MCF 10A (cell line): ENCODE measurements around the gene ITK. TPM values are rescaled to one million over a fixed set of nuclear protein-coding genes. Genes with fewer than 3 reads are reported as not detected.

ENCODE experiments used
- BruUV-seq: library from RNA; stranded (reverse); fragments of 400-500 nt; replicated peaks from 2 replicates; lab custom pipeline; 2021; lab: Mats Ljungman, UMichigan
- CTCF ChIA-PET: fragments of 300-600 bp; sonication (Branson Sonifier 250); formaldehyde crosslinking; extraction: SDS; loops from one replicate; lab custom pipeline; 2021; ENCODE audit warnings: antibody characterized with exemption, inconsistent platforms; lab: Yijun Ruan, JAX
- POLR2A ChIA-PET: fragments of 300-600, 350-650 bp; sonication (Branson Sonifier 250); formaldehyde crosslinking; extraction: SDS; loops from one replicate; lab custom pipeline; 2020; ENCODE audit warnings: antibody characterized with exemption, inconsistent platforms; lab: Yijun Ruan, JAX
- DNase-seq: peaks from one replicate; pipeline ENCODE4 v3.0.0-alpha.2; 2018; ENCODE audit not compliant: unreplicated experiment
- H3K27ac Mint-ChIP-seq: one replicate; pipeline ENCODE4 v1.8.0; 2022; ENCODE audit warnings: mild to moderate bottlenecking, low read depth, mixed read lengths; ENCODE audit not compliant: unreplicated experiment
- H3K27me3 Mint-ChIP-seq: one replicate; pipeline ENCODE4 v1.8.0; 2022; ENCODE audit warnings: mixed read lengths; ENCODE audit not compliant: insufficient read depth, unreplicated experiment
- H3K36me3 Mint-ChIP-seq: one replicate; pipeline ENCODE4 v1.8.0; 2022; ENCODE audit warnings: mild to moderate bottlenecking, moderate library complexity, mixed read lengths; ENCODE audit not compliant: insufficient read depth, unreplicated experiment
- H3K4me1 Mint-ChIP-seq: one replicate; pipeline ENCODE4 v1.8.0; 2022; ENCODE audit warnings: mixed read lengths; ENCODE audit not compliant: insufficient read depth, unreplicated experiment
- H3K4me3 Mint-ChIP-seq: one replicate; pipeline ENCODE4 v1.8.0; 2022; ENCODE audit warnings: mild to moderate bottlenecking, moderate library complexity, mixed read lengths; ENCODE audit not compliant: unreplicated experiment
- H3K9me3 Mint-ChIP-seq: one replicate; pipeline ENCODE4 v1.8.0; 2022; ENCODE audit warnings: mixed read lengths; ENCODE audit not compliant: unreplicated experiment
- intact Hi-C: fragments of 100-400 bp; cut with micrococcal nuclease; formaldehyde crosslinking; loops from 2 replicates; pipeline ENCODE4 v1.14.1; 2022
- total RNA-seq: library from RNA; stranded (reverse); gene quantifications from 2 replicates; pipeline ENCODE4 v1.2.3, GENCODE V29; 2022
- TF ChIP-seq, protein P1 (sequence below): fragments of 200-600 bp; IDR thresholded peaks from one replicate; pipeline ENCODE4 v1.8.0; 2022; ENCODE audit warnings: antibody characterized with exemption, mild to moderate bottlenecking; ENCODE audit not compliant: unreplicated experiment

The ITK gene
- total RNA-seq, 1 experiment from 2014 or later = not detected

DNA sequence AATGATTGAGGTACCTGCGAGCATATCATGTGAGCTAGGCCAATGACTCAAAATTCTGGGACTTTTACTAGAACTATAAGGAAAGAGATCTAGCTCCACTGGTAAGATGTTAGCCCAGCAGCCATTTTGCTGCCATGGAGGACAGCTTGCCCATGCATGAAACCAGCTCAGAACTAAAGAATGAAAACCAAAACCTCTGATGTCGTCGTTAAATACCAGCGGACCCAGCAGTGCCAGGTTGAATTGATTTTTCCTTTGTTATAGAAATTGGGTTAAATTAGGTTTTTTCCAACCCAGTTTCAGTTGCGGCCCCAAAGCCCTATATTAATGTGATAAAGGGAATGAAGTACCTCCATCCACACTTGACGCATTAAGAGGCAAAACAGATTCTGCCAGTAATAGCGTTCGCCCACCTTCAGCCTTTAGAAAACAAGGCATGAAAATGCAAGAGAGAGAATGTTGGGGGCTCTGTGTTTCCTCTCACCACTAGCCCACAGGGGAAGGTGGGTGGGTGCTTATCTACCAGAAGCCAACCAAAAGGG lies 5.5 kb upstream of the ITK start:
- POLR2A ChIA-PET = no interaction called here
- Mint-ChIP-seq H3K36me3 (no peaks in the 10 kb centered on the region), H3K9me3 (peaks cover 15% of the 10 kb centered on the region), H3K27ac (no peak overlapping the region), H3K4me3 (no peak overlapping the region), H3K27me3 (no peaks in the 10 kb centered on the region), H3K4me1 (no peaks in the 10 kb centered on the region)
- intact Hi-C loops = no loop called here
- TF ChIP-seq, protein P1, sequence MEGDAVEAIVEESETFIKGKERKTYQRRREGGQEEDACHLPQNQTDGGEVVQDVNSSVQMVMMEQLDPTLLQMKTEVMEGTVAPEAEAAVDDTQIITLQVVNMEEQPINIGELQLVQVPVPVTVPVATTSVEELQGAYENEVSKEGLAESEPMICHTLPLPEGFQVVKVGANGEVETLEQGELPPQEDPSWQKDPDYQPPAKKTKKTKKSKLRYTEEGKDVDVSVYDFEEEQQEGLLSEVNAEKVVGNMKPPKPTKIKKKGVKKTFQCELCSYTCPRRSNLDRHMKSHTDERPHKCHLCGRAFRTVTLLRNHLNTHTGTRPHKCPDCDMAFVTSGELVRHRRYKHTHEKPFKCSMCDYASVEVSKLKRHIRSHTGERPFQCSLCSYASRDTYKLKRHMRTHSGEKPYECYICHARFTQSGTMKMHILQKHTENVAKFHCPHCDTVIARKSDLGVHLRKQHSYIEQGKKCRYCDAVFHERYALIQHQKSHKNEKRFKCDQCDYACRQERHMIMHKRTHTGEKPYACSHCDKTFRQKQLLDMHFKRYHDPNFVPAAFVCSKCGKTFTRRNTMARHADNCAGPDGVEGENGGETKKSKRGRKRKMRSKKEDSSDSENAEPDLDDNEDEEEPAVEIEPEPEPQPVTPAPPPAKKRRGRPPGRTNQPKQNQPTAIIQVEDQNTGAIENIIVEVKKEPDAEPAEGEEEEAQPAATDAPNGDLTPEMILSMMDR = no peak
- DNase-seq = no peak
- CTCF ChIA-PET = interaction anchor here (0.6 to 2.2 kb wide), 3 partner anchors 27 to 736 kb away, joined by 3 to 26 read pairs (median 5); no protein-coding TSS in a partner anchor
- BruUV-seq = no TSS peak

DNA sequence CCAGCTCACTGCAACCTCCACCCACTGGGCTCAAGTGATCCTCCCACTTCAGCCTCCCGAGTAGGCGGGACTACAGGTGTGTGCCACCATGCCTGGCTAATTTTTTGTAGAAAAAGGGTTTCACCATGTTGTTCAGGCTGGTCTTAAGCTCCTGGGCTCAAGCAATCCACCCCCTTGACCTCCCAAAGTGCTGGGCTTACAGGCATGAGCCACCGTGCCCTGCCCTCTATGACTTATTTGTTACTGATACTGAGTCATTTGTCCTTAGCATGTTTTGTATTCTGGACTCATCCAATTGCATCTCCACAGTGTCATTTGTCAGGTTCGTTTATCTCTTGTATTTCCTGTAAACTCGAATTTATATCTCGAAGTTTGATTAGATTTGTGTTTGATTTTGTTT lies 2.7 kb upstream of the ITK start:
- CTCF ChIA-PET = no interaction called here
- Mint-ChIP-seq H3K4me1 (no peaks in the 10 kb centered on the region), H3K27ac (no peak overlapping the region), H3K4me3 (no peak overlapping the region), H3K9me3 (peaks cover 8% of the 10 kb centered on the region), H3K27me3 (peaks cover 16% of the 10 kb centered on the region), H3K36me3 (no peaks in the 10 kb centered on the region)
- TF ChIP-seq, protein P1 = no peak
- POLR2A ChIA-PET = no interaction called here
- BruUV-seq = no TSS peak
- intact Hi-C loops = no loop called here
- DNase-seq = no peak

DNA sequence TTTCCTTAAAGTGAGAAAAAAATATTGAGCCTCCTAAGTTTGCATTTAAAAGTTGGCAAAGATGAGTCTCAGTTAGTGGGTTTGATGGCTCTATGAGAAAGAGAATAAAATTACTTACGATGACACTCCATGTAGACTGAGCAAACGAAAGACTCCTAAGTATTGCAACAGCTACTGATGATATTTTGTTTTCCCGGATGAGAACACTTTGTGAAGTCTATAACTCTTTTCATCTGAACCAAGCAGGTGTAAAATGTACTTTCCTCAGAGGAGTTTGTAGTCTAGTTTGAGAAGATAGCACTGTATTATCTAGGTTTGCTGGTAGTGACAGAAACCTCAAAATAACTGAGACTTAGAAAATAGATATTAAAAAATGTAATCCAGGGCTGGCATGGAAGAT lies 1.7 kb upstream of the ITK start:
- Mint-ChIP-seq H3K27ac (no peak overlapping the region), H3K9me3 (peaks cover 8% of the 10 kb centered on the region), H3K4me3 (no peak overlapping the region), H3K27me3 (peaks cover 16% of the 10 kb centered on the region), H3K36me3 (no peaks in the 10 kb centered on the region), H3K4me1 (no peaks in the 10 kb centered on the region)
- CTCF ChIA-PET = interaction anchor here (1.6 kb wide), 1 partner anchor 30 kb away, joined by 5 read pairs; no protein-coding TSS in a partner anchor
- BruUV-seq = no TSS peak
- POLR2A ChIA-PET = no interaction called here
- TF ChIP-seq, protein P1 = no peak
- intact Hi-C loops = no loop called here
- no peak for DNase-seq

GRCh38 chr5:157182143-157182757 lies 1.6 kb downstream of the ITK start:
- peaks cover 8% of the 10 kb centered on the region for H3K9me3 Mint-ChIP-seq
- no peak for DNase-seq
- H3K27ac Mint-ChIP-seq = no peak overlapping the region
- H3K27me3 Mint-ChIP-seq = peaks cover 16% of the 10 kb centered on the region
- no peaks in the 10 kb centered on the region for H3K36me3 Mint-ChIP-seq
- no peaks in the 10 kb centered on the region for H3K4me1 Mint-ChIP-seq
- ChIA-PET CTCF (no interaction called here), POLR2A (interaction anchor here (0.7 to 1.0 kb wide), 2 partner anchors 9 to 14 kb away, joined by 3 read pairs; no protein-coding TSS in a partner anchor)
- H3K4me3 Mint-ChIP-seq = no peak overlapping the region
- BruUV-seq = no TSS peak
- TF ChIP-seq, protein P1 = no peak
- intact Hi-C loops = no loop called here
